Ovary (tissue), 9 donors: ENCODE results near the gene AP4S1. TPM values are rescaled to one million over a fixed set of nuclear protein-coding genes. Genes with fewer than 3 reads are reported as not detected.
"Not testable (repeated sequence)": the region's sequence is repeated elsewhere in the genome, so short reads cannot be mapped to it uniquely, and the experiment has no call there.

ENCODE experiments used
- DNase-seq, 5 donors: peaks; one replicate each; pipeline ENCODE4 v3.0.0-alpha.2; 2019 to 2020
- H3K27ac ChIP-seq, 2 donors: fragments of 200-600 bp; one replicate each; pipeline versions ENCODE4 v1.5.1 to v1.8.0; 2019 to 2022
- H3K27me3 ChIP-seq: fragments of 200-600 bp; one replicate; pipeline ENCODE4 v1.8.0; 2022
- H3K36me3 ChIP-seq: fragments of 200-600 bp; sonication (generic); one replicate; pipeline ENCODE4 v1.5.1; 2019
- H3K4me1 ChIP-seq: one replicate; pipeline ENCODE4 v1.8.1; 2013; ENCODE audit warnings: mild to moderate bottlenecking, moderate library complexity; ENCODE audit not compliant: insufficient read depth
- H3K4me3 ChIP-seq: fragments of 200-600 bp; sonication (generic); one replicate; pipeline ENCODE4 v1.5.1; 2017
- H3K9me3 ChIP-seq, 2 donors: fragments of 200-600 bp in 1 of 2; sonication (generic) in 1 of 2; one replicate each; pipeline versions ENCODE4 v1.5.1 to v1.8.1; 2013 to 2019; ENCODE audit warnings: mild to moderate bottlenecking in 1 of 2, moderate library complexity in 1 of 2
- CTCF ChIP-seq, 3 donors: fragments of 450-650 bp in 2 of 3; fragments of 200-600 bp in 1 of 3; IDR thresholded peaks; one replicate each; pipeline versions ENCODE4 v1.5.1 to v1.8.0; 2016 to 2022; ENCODE audit warnings: antibody characterized with exemption in 3 of 3, mild to moderate bottlenecking in 1 of 3
- EP300 ChIP-seq: sonication (generic); formaldehyde crosslinking; IDR thresholded peaks from one replicate; pipeline ENCODE4 v1.6.1; 2017; ENCODE audit warnings: antibody characterized with exemption
- POLR2A ChIP-seq: fragments of 450-650 bp; IDR thresholded peaks from one replicate; pipeline ENCODE4 v1.6.1; 2017; ENCODE audit warnings: antibody characterized with exemption, mild to moderate bottlenecking, moderate library complexity
- WGBS, 3 donors: extraction: QIAGEN DNeasy Blood & Tissue Kit in 1 of 3; methylation state at CpG; one replicate each; pipeline versions ENCODE4 v1.1.5 to v1.1.7; 2013 to 2017; 5-methylcytosine and 5-hydroxymethylcytosine counted together
- intact Hi-C, 4 donors: fragments of 100-400 bp; cut with DNase I; formaldehyde crosslinking; loops; one replicate each; pipeline versions ENCODE4 v1.11.0 to v1.15.1; 2022 to 2023
- polyA plus RNA-seq, 2 donors: library from polyadenylated mRNA; stranded (reverse); fragments of 200-250 nt in 1 of 2; fragments of 350-450 nt in 1 of 2; fragmentation: Illumina TruSeq in 1 of 2; extraction: RNeasy Lipid Tissue Mini Kit (QIAGEN cat#74804) in 1 of 2; gene quantifications; one replicate each; pipeline ENCODE4 v1.2.3, GENCODE V29; 2013 to 2014
- total RNA-seq, 7 donors: library from RNA; depleted of rRNA in 2 of 7; stranded (reverse); fragments of >200 nt in 2 of 7; fragmentation: NEBNext Ultra II Directional in 3 of 7; extraction: Animal tissue kit (Norgen Biotek cat#: 25700) in 3 of 7; gene quantifications; one replicate each; pipeline versions ENCODE4 v1.1.0 to v1.2.4, GENCODE V29; 2016 to 2023
- donor health status: DM: no; HTN: no; CAD: no; lungs with moderate emphysema.
- donor health status: DM: no; HTN: no; CAD: no.
- donor health status: Bipolar disorder and iron deficiency.
- donor health status: DM: yes; HTN: yes; CAD: no.
- donor health status: DM: no; HTN: no; CAD: no.
- donor health status: DM: yes; HTN: yes; CAD: no.

Gene AP4S1
- total and polyA plus RNA-seq, 9 donors = 7.9 to 19.3 (median 12.8) TPM

- WGBS, 3 donors = 80 to 96% (median 88%) methylated on average over 6 of the region's 6 CpGs
- intact Hi-C loops = no loop called here
Measured at GRCh38 chr14:31001339-31001658, 24.1 kb upstream of the AP4S1 start.

DNA sequence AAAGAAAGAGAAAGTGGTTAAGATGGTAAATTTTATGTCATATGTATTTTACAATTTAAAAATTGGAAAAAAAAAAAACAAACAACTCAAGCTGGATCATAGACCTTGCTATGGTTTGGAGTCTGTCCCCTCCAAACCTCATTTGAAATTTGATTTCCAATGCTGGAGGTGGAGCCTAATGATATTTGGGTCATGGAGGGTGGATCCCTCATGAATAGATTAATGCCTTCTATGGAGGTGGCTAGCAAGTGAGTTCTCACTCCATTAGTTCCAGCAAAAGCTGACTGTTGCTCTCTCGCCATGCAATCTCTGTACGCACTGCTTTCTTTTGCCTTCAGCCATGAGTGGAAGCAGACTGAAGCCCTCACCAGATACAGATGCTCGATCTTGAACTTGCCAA lies 22.2 kb upstream of the AP4S1 start:
- TF ChIP-seq POLR2A = no peak
- TF ChIP-seq CTCF (IDR thresholded peaks at IDR 0.05) = no peak
- TF ChIP-seq EP300 = no peak
- no peak overlapping the region for H3K27ac ChIP-seq
- H3K4me3 ChIP-seq = no peak overlapping the region
- no peaks in the 10 kb centered on the region for H3K36me3 ChIP-seq
- H3K27me3 ChIP-seq = no peaks in the 10 kb centered on the region
- intact Hi-C loops = no loop called here
- DNase-seq = no peak
- no peaks in the 10 kb centered on the region for H3K4me1 ChIP-seq
- no peaks in the 10 kb centered on the region for H3K9me3 ChIP-seq
- 94 to 98% (median 95%) methylated on average over 3 of the region's 3 CpGs for WGBS, 3 donors

More at GRCh38 chr14:31001339-31001658, 24.1 kb upstream of the AP4S1 start:
- TF ChIP-seq POLR2A (no peak), CTCF (IDR thresholded peaks at IDR 0.05) (no peak), EP300 (no peak)
- H3K4me3 ChIP-seq = no peak overlapping the region
- no peaks in the 10 kb centered on the region for H3K36me3 ChIP-seq
- DNase-seq = no peak
- no peak overlapping the region for H3K27ac ChIP-seq
- H3K9me3 ChIP-seq = no peaks in the 10 kb centered on the region
- no peaks in the 10 kb centered on the region for H3K4me1 ChIP-seq
- H3K27me3 ChIP-seq = no peaks in the 10 kb centered on the region

GRCh38 chr14:31004007-31004406 lies 21.4 kb upstream of the AP4S1 start:
- H3K4me3 ChIP-seq, DNase-seq, H3K9me3 ChIP-seq, H3K36me3 ChIP-seq, H3K27ac ChIP-seq, H3K27me3 ChIP-seq, intact Hi-C loops, H3K4me1 ChIP-seq: not testable (repeated sequence)
- 88 to 97% (median 96%) methylated on average over 6 of the region's 6 CpGs for WGBS, 3 donors

- 95 to 98% (median 98%) methylated on average over 1 of the region's 1 CpG for WGBS, 3 donors
- intact Hi-C loops = no loop called here
- no peak for DNase-seq
- no peak for TF ChIP-seq CTCF (IDR thresholded peaks at IDR 0.05)
- no peak for TF ChIP-seq POLR2A
- no peak for TF ChIP-seq EP300
- Histone ChIP-seq H3K4me1 (peaks cover 1% of the 10 kb centered on the region), H3K27ac (no peak overlapping the region), H3K36me3 (no peaks in the 10 kb centered on the region), H3K9me3 (no peaks in the 10 kb centered on the region), H3K27me3 (no peaks in the 10 kb centered on the region), H3K4me3 (no peak overlapping the region)
Measured at GRCh38 chr14:31006703-31007102, 18.7 kb upstream of the AP4S1 start.

DNA sequence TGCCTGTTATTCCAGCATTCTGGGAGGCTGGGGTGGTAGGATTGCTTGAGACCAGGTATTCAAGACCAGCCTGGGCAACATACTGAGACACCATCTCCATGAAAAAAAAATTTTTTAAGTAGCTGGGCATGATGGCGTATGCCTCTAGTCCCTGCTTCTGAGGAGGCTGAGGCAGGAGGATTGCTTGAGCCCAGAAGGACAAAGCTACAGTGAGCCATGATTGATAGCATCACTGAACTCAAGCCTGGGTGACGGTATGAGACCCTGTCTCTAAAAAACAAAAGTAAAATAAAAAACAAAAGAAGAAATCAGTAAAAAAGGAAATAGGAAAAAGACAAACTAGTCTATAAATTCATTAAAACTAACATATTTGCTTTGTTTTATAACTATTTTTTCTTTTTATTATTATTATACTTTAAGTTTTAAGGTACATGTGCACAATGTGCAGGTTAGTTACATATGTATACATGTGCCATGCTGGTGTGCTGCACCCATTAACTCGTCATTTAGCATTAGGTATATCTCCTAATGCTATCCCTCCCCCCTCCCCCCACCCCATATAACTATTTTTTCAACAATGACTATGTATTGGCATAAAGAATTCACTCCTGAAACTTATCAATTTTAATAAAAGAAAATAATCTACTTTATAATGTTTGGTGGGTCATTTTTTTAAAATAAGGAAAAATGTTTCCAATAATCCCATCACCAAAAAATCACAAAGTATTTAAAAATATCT lies 15.4 kb upstream of the AP4S1 start:
- TF ChIP-seq CTCF (IDR thresholded peaks at IDR 0.05) (no peak), EP300 (no peak), POLR2A (no peak)
- WGBS, 3 donors = 91 to 93% (median 92%) methylated on average over 3 of the region's 3 CpGs
- H3K27ac ChIP-seq = no peak overlapping the region
- H3K36me3 ChIP-seq = no peaks in the 10 kb centered on the region
- no peaks in the 10 kb centered on the region for H3K9me3 ChIP-seq
- intact Hi-C loops = no loop called here
- H3K4me3 ChIP-seq = no peak overlapping the region
- H3K27me3 ChIP-seq = no peaks in the 10 kb centered on the region
- DNase-seq = no peak
- H3K4me1 ChIP-seq = peaks cover 1% of the 10 kb centered on the region
